Measurements from ENCODE around the gene CCDC106. TPM values are rescaled to one million over a fixed set of nuclear protein-coding genes. Genes with fewer than 3 reads are reported as not detected.

Gene CCDC106
- total RNA-seq, 4 donors from 2014 or later, result 3.7 to 15.1 (median 8.4) TPM

DNA sequence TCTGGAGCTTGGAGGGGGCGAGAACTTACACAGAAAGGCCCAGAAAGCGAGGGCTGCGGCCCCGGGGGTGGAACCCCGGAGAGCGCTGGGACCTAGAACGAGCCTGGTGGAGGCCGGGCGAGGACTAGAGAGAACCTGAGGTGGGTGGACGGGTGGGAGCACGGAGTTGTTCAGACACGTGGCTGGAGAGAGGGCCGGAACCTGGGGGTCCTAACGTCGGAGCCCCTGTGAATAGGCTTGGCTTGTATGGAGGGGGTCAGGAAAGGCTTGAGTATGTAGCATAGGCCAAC, 4.2 kb upstream of the CCDC106 start:
- intact Hi-C loops (cut with DNase I; ENCODE audit: low total_unique reads) (loop anchor here (2.0 kb wide), 1 partner anchor 63 kb away; the partner anchor contains the start of gene ZNF579), in situ Hi-C loops (cut with MboI; ENCODE audit: low pct_ligation_motif_present in 1 of 4, low pct_unique_long_range_greater_than_20kb in 1 of 4, low sequenced_read_pairs in 3 of 4) (no loop called here)
- TF ChIP-seq POLR2A (IDR thresholded peaks at IDR 0.05) (no peak), CTCF (IDR thresholded peaks at IDR 0.05) (no peak), POLR2AphosphoS5 (IDR thresholded peaks at IDR 0.05) (no peak), EP300 (IDR thresholded peaks at IDR 0.05; ENCODE audit: low read depth) (no peak)
- WGBS, 2 donors (ENCODE audit: low coverage in 1 of 2), result 0% methylated on average over 15 of the region's 15 CpGs; no CpG with 5 or more reads in 1 of the 2 donors
- Histone ChIP-seq H3K4me1 (peaks cover 22 to 61% (median 52%) of the 10 kb centered on the region in 4 donors), H3K4me3 (peak overlapping the region; percentile 89 to 99 (median 94)), H3K36me3 (no peaks in the 10 kb centered on the region), H3K27ac (peak overlapping the region; percentile 93 to 98 (median 95)), H3K9me3 (no peaks in the 10 kb centered on the region), H3K27me3 (no peaks in the 10 kb centered on the region)
- no peak for DNase-seq

GRCh38 chr19:55644191-55644833, 3.7 kb upstream of the CCDC106 start:
- WGBS, 2 donors (ENCODE audit: low coverage in 1 of 2), result 46 to 70% methylated on average over 7 to 12 of the region's 12 CpGs
- DNase-seq, result no peak
- peak overlapping the region; percentile 89 to 99 (median 94) for H3K4me3 ChIP-seq
- in situ Hi-C loops (cut with MboI; ENCODE audit: low pct_ligation_motif_present in 1 of 4, low pct_unique_long_range_greater_than_20kb in 1 of 4, low sequenced_read_pairs in 3 of 4), result no loop called here
- no peaks in the 10 kb centered on the region for H3K27me3 ChIP-seq
- no peaks in the 10 kb centered on the region for H3K36me3 ChIP-seq
- intact Hi-C loops (cut with DNase I; ENCODE audit: low total_unique reads), result no loop called here
- TF ChIP-seq POLR2A (IDR thresholded peaks at IDR 0.05), result no peak
- TF ChIP-seq EP300 (IDR thresholded peaks at IDR 0.05; ENCODE audit: low read depth), result no peak
- no peak for TF ChIP-seq POLR2AphosphoS5 (IDR thresholded peaks at IDR 0.05)
- no peak for TF ChIP-seq CTCF (IDR thresholded peaks at IDR 0.05)
- no peaks in the 10 kb centered on the region for H3K9me3 ChIP-seq
- peak overlapping the region; percentile 93 to 98 (median 95) for H3K27ac ChIP-seq
- H3K4me1 ChIP-seq, result peaks cover 25 to 62% (median 55%) of the 10 kb centered on the region in 4 donors

- DNase-seq, result no peak
- in situ Hi-C loops (cut with MboI; ENCODE audit: low pct_ligation_motif_present in 1 of 4, low pct_unique_long_range_greater_than_20kb in 1 of 4, low sequenced_read_pairs in 3 of 4), result no loop called here
- H3K4me1 ChIP-seq, result peaks cover 25 to 60% (median 53%) of the 10 kb centered on the region in 4 donors
- intact Hi-C loops (cut with DNase I; ENCODE audit: low total_unique reads), result no loop called here
- TF ChIP-seq EP300 (IDR thresholded peaks at IDR 0.05; ENCODE audit: low read depth) (no peak), POLR2AphosphoS5 (IDR thresholded peaks at IDR 0.05) (no peak), CTCF (IDR thresholded peaks at IDR 0.05) (no peak), POLR2A (IDR thresholded peaks at IDR 0.05) (no peak)
- no peak overlapping the region for H3K27ac ChIP-seq
- H3K9me3 ChIP-seq, result no peaks in the 10 kb centered on the region
- WGBS, 2 donors (ENCODE audit: low coverage in 1 of 2), result 87% methylated on average over 25 of the region's 28 CpGs; no CpG with 5 or more reads in 1 of the 2 donors
- H3K27me3 ChIP-seq, result no peaks in the 10 kb centered on the region
- no peaks in the 10 kb centered on the region for H3K36me3 ChIP-seq
- no peak overlapping the region for H3K4me3 ChIP-seq
Observed at GRCh38 chr19:55644842-55645511, 3.0 kb upstream of the CCDC106 start.

DNA sequence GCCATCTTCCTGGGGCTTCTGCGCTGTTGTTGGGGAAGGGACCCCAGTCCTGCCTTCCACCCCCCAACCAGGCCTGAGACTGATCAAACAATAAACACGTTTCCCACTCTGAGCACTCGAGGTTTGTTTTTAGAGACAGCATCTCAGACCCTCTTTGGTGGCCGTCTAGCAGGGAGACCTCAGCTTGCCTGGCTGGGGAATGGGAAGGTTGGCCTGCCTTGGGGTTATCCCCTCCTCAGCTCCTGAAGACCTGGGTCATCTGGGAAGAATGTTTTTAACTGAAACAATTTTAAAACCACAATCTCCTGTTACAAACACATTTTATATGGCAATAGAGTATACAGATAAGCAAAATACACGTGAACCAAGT, 2.5 kb upstream of the CCDC106 start:
- in situ Hi-C loops (cut with MboI; ENCODE audit: low pct_ligation_motif_present in 1 of 4, low pct_unique_long_range_greater_than_20kb in 1 of 4, low sequenced_read_pairs in 3 of 4) (no loop called here), intact Hi-C loops (cut with DNase I; ENCODE audit: low total_unique reads) (no loop called here)
- Histone ChIP-seq H3K4me1 (peaks cover 20 to 55% (median 48%) of the 10 kb centered on the region in 4 donors), H3K27ac (no peak overlapping the region), H3K4me3 (no peak overlapping the region), H3K36me3 (no peaks in the 10 kb centered on the region), H3K27me3 (no peaks in the 10 kb centered on the region), H3K9me3 (no peaks in the 10 kb centered on the region)
- 40 to 66% methylated on average over 1 to 5 of the region's 5 CpGs for WGBS, 2 donors (ENCODE audit: low coverage in 1 of 2)
- DNase-seq, result no peak
- no peak for TF ChIP-seq POLR2AphosphoS5 (IDR thresholded peaks at IDR 0.05)

Data from transverse colon (tissue), 4 donors.